C4-2B (cell line): Measurements from ENCODE around the gene PLA2G15.

Experiments used
- H3K27ac ChIP-seq: fragments of 450-650 bp; 2 replicates; pipeline ENCODE4 v1.5.1; 2017
- CTCF ChIP-seq: fragments of 450-650 bp; conservative IDR thresholded peaks from 2 replicates; pipeline ENCODE4 v1.5.1; 2017; ENCODE audit warnings: mild to moderate bottlenecking
- ZFX ChIP-seq: fragments of 450-650 bp; IDR thresholded peaks from 2 replicates; pipeline ENCODE4 v1.6.1; 2017

The PLA2G15 gene

GRCh38 chr16:68253721-68254120, 8.5 kb downstream of the PLA2G15 start:
- no peak overlapping the region for H3K27ac ChIP-seq
- no peak for TF ChIP-seq CTCF
- no peak for TF ChIP-seq ZFX

- TF ChIP-seq ZFX, result no peak
- TF ChIP-seq CTCF, result no peak
- no peak overlapping the region for H3K27ac ChIP-seq
These were observed 10.5 kb downstream of the PLA2G15 start for GRCh38 chr16:68255712-68256111.

DNA sequence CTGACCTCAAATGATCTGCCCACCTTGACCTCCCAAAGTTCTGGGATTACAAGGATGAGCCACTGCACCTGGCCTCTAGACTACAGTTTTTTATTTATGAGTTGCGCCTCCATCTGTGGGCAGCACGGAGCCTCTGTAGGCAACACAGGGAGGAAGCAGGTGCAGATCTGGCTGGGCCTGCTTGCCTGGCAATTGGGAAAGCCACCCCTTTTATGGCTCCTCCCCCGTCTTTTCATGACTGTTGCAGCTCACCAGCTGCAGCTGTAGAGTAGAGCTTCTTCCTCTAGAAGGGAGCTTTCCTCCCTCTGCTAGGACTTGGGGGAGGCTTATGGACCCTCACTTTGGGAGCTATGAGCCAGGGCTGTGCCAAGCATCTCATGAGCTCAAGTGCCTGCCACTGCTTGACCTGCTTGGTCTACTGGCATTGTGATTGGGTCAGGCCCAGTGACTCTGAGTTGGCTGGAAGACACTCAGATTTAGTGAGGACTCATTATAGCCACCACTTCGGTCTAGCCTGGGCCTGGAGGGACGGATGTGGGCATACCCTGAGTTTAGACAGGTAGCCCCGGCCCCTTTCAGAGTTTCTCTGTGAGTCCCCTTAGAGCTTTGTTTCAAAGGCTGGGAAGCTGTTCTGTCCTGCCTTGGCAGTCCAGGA, 12.2 kb downstream of the PLA2G15 start:
- no peak for TF ChIP-seq ZFX
- TF ChIP-seq CTCF, result no peak
- no peak overlapping the region for H3K27ac ChIP-seq

GRCh38 chr16:68257906-68258800, 13.0 kb downstream of the PLA2G15 start:
- TF ChIP-seq ZFX, result no peak
- no peak overlapping the region for H3K27ac ChIP-seq

GRCh38 chr16:68259007-68259825, 14.0 kb downstream of the PLA2G15 start:
- no peak overlapping the region for H3K27ac ChIP-seq
- no peak for TF ChIP-seq ZFX
- no peak for TF ChIP-seq CTCF

- peak overlapping the region; percentile 93 for H3K27ac ChIP-seq
- TF ChIP-seq CTCF, result no peak
These were observed 18.5 kb downstream of the PLA2G15 start for GRCh38 chr16:68263559-68264127.
